DOHH2 (cell line): Measurements from ENCODE around the gene EML1.

Experiments used
- H3F3A ChIP-seq: fragments of 200-600 bp; sonication (generic), shearing (Covaris generic); 2 replicates; pipeline ENCODE4 v1.6.0; 2016; ENCODE audit warnings: antibody characterized with exemption, mild to moderate bottlenecking; ENCODE audit not compliant: control insufficient read depth, insufficient read depth
- H3K27ac ChIP-seq: fragments of 200-600 bp; sonication (generic); 2 replicates; pipeline ENCODE4 v1.5.1; 2014; ENCODE audit warnings: low read depth, mild to moderate bottlenecking, low read length, moderate library complexity
- H3K27me3 ChIP-seq: fragments of 200-600 bp; sonication (generic); 2 replicates; pipeline ENCODE4 v1.6.1; 2014; ENCODE audit warnings: mild to moderate bottlenecking, low read length, mixed read lengths; ENCODE audit not compliant: control insufficient read depth
- H3K36me3 ChIP-seq: fragments of 200-600 bp; sonication (generic); 2 replicates; pipeline ENCODE4 v1.6.1; 2014; ENCODE audit warnings: mild to moderate bottlenecking, low read length, moderate library complexity, mixed read lengths; ENCODE audit not compliant: control insufficient read depth
- H3K4me1 ChIP-seq: fragments of 200-600 bp; sonication (generic); 2 replicates; pipeline ENCODE4 v1.6.1; 2014; ENCODE audit warnings: mild to moderate bottlenecking, low read length, mixed read lengths; ENCODE audit not compliant: control insufficient read depth
- H3K4me2 ChIP-seq: fragments of 200-600 bp; sonication (generic); 2 replicates; pipeline ENCODE4 v1.6.0; 2014; ENCODE audit warnings: mild to moderate bottlenecking, low read length, moderate library complexity
- H3K4me3 ChIP-seq: fragments of 200-600 bp; sonication (generic); 2 replicates; pipeline ENCODE4 v1.5.1; 2014; ENCODE audit warnings: mild to moderate bottlenecking, low read length, mixed read lengths
- H3K79me2 ChIP-seq: fragments of 200-600 bp; sonication (generic); 2 replicates; pipeline ENCODE4 v1.6.1; 2014; ENCODE audit warnings: mild to moderate bottlenecking, low read length, mixed read lengths; ENCODE audit not compliant: control insufficient read depth
- H3K9me2 ChIP-seq: fragments of 200-600 bp; sonication (generic); replicated peaks from 2 replicates; pipeline ENCODE4 v1.6.1; 2014; ENCODE audit warnings: mild to moderate bottlenecking, low read length, mixed read lengths; ENCODE audit not compliant: control insufficient read depth
- H3K9me3 ChIP-seq: fragments of 200-600 bp; sonication (generic); 2 replicates; pipeline ENCODE4 v1.6.1; 2014; ENCODE audit warnings: antibody characterized with exemption, low read length, mixed read lengths; ENCODE audit not compliant: control insufficient read depth, insufficient read depth
- H4K20me1 ChIP-seq: fragments of 200-600 bp; sonication (generic); 2 replicates; pipeline ENCODE4 v1.6.0; 2014; ENCODE audit warnings: low read depth, mild to moderate bottlenecking, antibody characterized with exemption, low read length, moderate library complexity; ENCODE audit not compliant: control insufficient read depth, insufficient read depth
- CTCF ChIP-seq: fragments of 200-600 bp; sonication (generic); IDR thresholded peaks from one replicate; pipeline ENCODE4 v1.5.1; 2014; ENCODE audit warnings: antibody characterized with exemption, mild to moderate bottlenecking, low read depth, low read length; ENCODE audit not compliant: poor library complexity, severe bottlenecking
- EZH2phosphoT487 ChIP-seq: fragments of 200-600 bp; sonication (generic); IDR thresholded peaks from 2 replicates; pipeline ENCODE4 v1.6.1; 2017; ENCODE audit warnings: borderline replicate concordance, mild to moderate bottlenecking, antibody characterized with exemption, low read length, moderate library complexity, mixed read lengths

EML1 gene

GRCh38 chr14:99918781-99919180 is 125.6 kb downstream of the EML1 start:
- Histone ChIP-seq H3K27ac (no peak overlapping the region), H3K9me2 (no peaks in the 10 kb centered on the region), H3K36me3 (no peaks in the 10 kb centered on the region), H4K20me1 (no peaks in the 10 kb centered on the region), H3K4me2 (no peak overlapping the region), H3K27me3 (0 out of 2 replicates have a peak, but pooled peaks cover 6% of the 10 kb centered on the region), H3F3A (no peaks in the 10 kb centered on the region), H3K4me1 (no peaks in the 10 kb centered on the region), H3K4me3 (no peak overlapping the region), H3K9me3 (no peaks in the 10 kb centered on the region), H3K79me2 (no peaks in the 10 kb centered on the region)
- TF ChIP-seq EZH2phosphoT487 (no peak), CTCF (no peak)

GRCh38 chr14:99921425-99921824 is 128.2 kb downstream of the EML1 start:
- TF ChIP-seq CTCF = no peak
- no peak overlapping the region for H3K4me2 ChIP-seq
- H3K27me3 ChIP-seq = 0 out of 2 replicates have a peak, but pooled peaks cover 5% of the 10 kb centered on the region
- no peaks in the 10 kb centered on the region for H3K79me2 ChIP-seq
- no peak overlapping the region for H3K4me3 ChIP-seq
- no peak overlapping the region for H3K27ac ChIP-seq
- H3K9me2 ChIP-seq = no peaks in the 10 kb centered on the region
- H3K9me3 ChIP-seq = no peaks in the 10 kb centered on the region
- no peaks in the 10 kb centered on the region for H3F3A ChIP-seq
- H4K20me1 ChIP-seq = no peaks in the 10 kb centered on the region
- H3K36me3 ChIP-seq = no peaks in the 10 kb centered on the region
- H3K4me1 ChIP-seq = no peaks in the 10 kb centered on the region

- Histone ChIP-seq H3K4me2 (no peak overlapping the region), H3K9me2 (no peaks in the 10 kb centered on the region), H3F3A (no peaks in the 10 kb centered on the region), H3K27ac (no peak overlapping the region), H3K4me3 (no peak overlapping the region), H3K9me3 (no peaks in the 10 kb centered on the region), H3K27me3 (no peaks in the 10 kb centered on the region), H3K4me1 (no peaks in the 10 kb centered on the region), H3K36me3 (no peaks in the 10 kb centered on the region), H4K20me1 (no peaks in the 10 kb centered on the region), H3K79me2 (no peaks in the 10 kb centered on the region)
- TF ChIP-seq EZH2phosphoT487 = no peak
- no peak for TF ChIP-seq CTCF
These were observed 131.2 kb downstream of the EML1 start for GRCh38 chr14:99924379-99924778.

GRCh38 chr14:99925471-99925870 is 132.3 kb downstream of the EML1 start:
- H3K27me3 ChIP-seq = no peaks in the 10 kb centered on the region; the same call in 1 of the 2 replicates
- H3K36me3 ChIP-seq = no peaks in the 10 kb centered on the region
- H3F3A ChIP-seq = no peaks in the 10 kb centered on the region
- H3K27ac ChIP-seq = no peak overlapping the region
- H3K4me3 ChIP-seq = no peak overlapping the region
- H3K4me1 ChIP-seq = no peaks in the 10 kb centered on the region
- no peaks in the 10 kb centered on the region for H3K9me3 ChIP-seq
- no peak for TF ChIP-seq CTCF
- TF ChIP-seq EZH2phosphoT487 = no peak
- no peaks in the 10 kb centered on the region for H4K20me1 ChIP-seq
- H3K9me2 ChIP-seq = no peaks in the 10 kb centered on the region
- H3K79me2 ChIP-seq = no peaks in the 10 kb centered on the region
- no peak overlapping the region for H3K4me2 ChIP-seq
